A673 (cell line): ENCODE data around the gene XRCC4. TPM values are rescaled to one million over a fixed set of nuclear protein-coding genes. Genes with fewer than 3 reads are reported as not detected.

Experiments
- BruUV-seq: library from RNA; stranded (reverse); fragments of 400-500 nt; replicated peaks from 2 replicates; lab custom pipeline; 2021; lab: Mats Ljungman, UMichigan
- CTCF ChIA-PET: fragments of 300-600 bp; sonication (Branson Sonifier 250); formaldehyde crosslinking; loops from one replicate; lab custom pipeline; 2022; ENCODE audit warnings: antibody characterized with exemption; lab: Charles Lee
- POLR2A ChIA-PET: fragments of 300-600 bp; sonication (Branson Sonifier 250); formaldehyde crosslinking; loops from one replicate; lab custom pipeline; 2022; ENCODE audit warnings: antibody characterized with exemption; ENCODE audit not compliant: low non-redundant PET; lab: Charles Lee
- DNase-seq: peaks from one replicate; pipeline ENCODE4 v3.0.0-alpha.2; 2015; ENCODE audit warnings: low spot score
- H3K27ac ChIP-seq: fragments of 200-600 bp; sonication (generic); 2 replicates; pipeline ENCODE4 v1.5.1; 2016; ENCODE audit warnings: mixed run types, low read depth, mild to moderate bottlenecking, mixed read lengths, antibody characterized with exemption, low read length; ENCODE audit not compliant: poor library complexity, severe bottlenecking
- H3K27me3 ChIP-seq: fragments of 200-600 bp; sonication (generic); replicated peaks from 2 replicates; pipeline ENCODE4 v1.6.1; 2017; ENCODE audit warnings: mixed run types, low read depth, mild to moderate bottlenecking, mixed read lengths, antibody characterized with exemption, low read length; ENCODE audit not compliant: insufficient read depth, poor library complexity
- H3K36me3 ChIP-seq: fragments of 200-600 bp; sonication (generic); 2 replicates; pipeline ENCODE4 v1.6.1; 2016; ENCODE audit warnings: mixed run types, mild to moderate bottlenecking, mixed read lengths, antibody characterized with exemption, low read length; ENCODE audit not compliant: insufficient read depth, poor library complexity, severe bottlenecking
- H3K4me1 ChIP-seq: fragments of 200-600 bp; sonication (generic); 2 replicates; pipeline ENCODE4 v1.6.1; 2017; ENCODE audit warnings: mixed run types, mild to moderate bottlenecking, mixed read lengths, antibody characterized with exemption, low read length; ENCODE audit not compliant: insufficient read depth, poor library complexity, severe bottlenecking
- H3K4me3 ChIP-seq: fragments of 200-600 bp; sonication (generic); 2 replicates; pipeline ENCODE4 v1.5.1; 2016; ENCODE audit warnings: low read depth, mixed run types, mild to moderate bottlenecking, mixed read lengths, low read length; ENCODE audit not compliant: poor library complexity, severe bottlenecking
- H3K9me3 ChIP-seq: fragments of 200-600 bp; sonication (generic); 2 replicates; pipeline ENCODE4 v1.6.1; 2016; ENCODE audit warnings: mixed run types, low read depth, mild to moderate bottlenecking, mixed read lengths, antibody characterized with exemption, low read length; ENCODE audit not compliant: poor library complexity, severe bottlenecking
- EZH2 ChIP-seq: fragments of 200-600 bp; sonication (generic); IDR thresholded peaks from 2 replicates; pipeline ENCODE4 v1.6.1; 2017; ENCODE audit warnings: borderline replicate concordance, low read depth, mild to moderate bottlenecking, mixed read lengths, antibody characterized with exemption, low read length; ENCODE audit not compliant: poor library complexity, severe bottlenecking
- intact Hi-C: fragments of 100-400 bp; cut with micrococcal nuclease; formaldehyde crosslinking; loops from one replicate; pipeline ENCODE4 v1.10.0; 2022; ENCODE audit not compliant: unreplicated experiment
- total RNA-seq: library from RNA; stranded (reverse); gene quantifications from 2 replicates; pipeline ENCODE4 v1.2.3, GENCODE V29; 2021
- TF ChIP-seq, protein P1 (sequence below): fragments of 300-800, 200-600 bp; sonication (generic); conservative IDR thresholded peaks from 2 replicates; pipeline ENCODE4 v1.5.1; 2017; ENCODE audit warnings: low read depth, mild to moderate bottlenecking, antibody characterized with exemption, low read length, moderate library complexity, mixed read lengths

Gene XRCC4
- total RNA-seq, 1 experiment from 2014 or later: 8.1 TPM

DNA sequence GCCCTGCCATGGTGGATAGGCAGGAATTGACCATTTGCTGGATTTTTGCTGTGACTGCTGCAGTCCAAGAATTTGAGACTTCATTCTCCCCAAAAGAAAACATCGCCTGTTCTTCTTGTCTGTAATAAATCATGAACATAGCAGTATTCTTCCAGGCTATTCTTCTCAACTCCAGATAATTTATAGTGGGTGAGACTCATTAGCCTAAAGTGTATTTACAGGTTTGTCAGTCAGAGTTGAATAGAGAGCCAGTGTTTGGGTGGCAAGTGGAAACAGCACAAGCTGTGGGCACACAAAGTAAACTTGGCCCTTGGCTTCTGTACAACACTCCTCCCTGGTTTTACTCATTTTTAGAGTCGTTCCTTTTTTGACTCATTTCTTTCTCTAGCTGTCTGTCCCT, 266.0 kb downstream of the XRCC4 start:
- no TSS peak for BruUV-seq
- POLR2A ChIA-PET: no interaction called here

DNA sequence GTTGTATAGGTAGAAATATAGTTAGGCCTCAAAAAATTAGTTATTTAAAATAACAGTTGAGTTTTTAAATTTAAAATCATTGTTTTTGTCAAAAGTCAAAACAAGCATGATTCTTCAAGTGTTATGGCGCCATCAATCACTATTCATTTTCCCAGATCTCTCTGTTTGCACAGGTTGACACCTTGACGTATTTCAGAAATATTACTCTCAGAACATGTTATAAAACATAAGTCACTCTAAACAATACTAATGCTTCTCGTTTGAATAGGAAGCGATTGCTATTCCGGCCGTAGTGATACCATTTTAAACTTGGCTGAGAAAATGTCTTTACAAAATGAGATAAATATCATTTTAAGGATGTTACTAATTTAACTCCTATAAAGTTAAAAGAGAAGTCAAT, 268.1 kb downstream of the XRCC4 start:
- no peaks in the 10 kb centered on the region for H3K27me3 ChIP-seq
- H3K4me1 ChIP-seq: no peaks in the 10 kb centered on the region
- TF ChIP-seq EZH2: no peak
- TF ChIP-seq, protein P1, sequence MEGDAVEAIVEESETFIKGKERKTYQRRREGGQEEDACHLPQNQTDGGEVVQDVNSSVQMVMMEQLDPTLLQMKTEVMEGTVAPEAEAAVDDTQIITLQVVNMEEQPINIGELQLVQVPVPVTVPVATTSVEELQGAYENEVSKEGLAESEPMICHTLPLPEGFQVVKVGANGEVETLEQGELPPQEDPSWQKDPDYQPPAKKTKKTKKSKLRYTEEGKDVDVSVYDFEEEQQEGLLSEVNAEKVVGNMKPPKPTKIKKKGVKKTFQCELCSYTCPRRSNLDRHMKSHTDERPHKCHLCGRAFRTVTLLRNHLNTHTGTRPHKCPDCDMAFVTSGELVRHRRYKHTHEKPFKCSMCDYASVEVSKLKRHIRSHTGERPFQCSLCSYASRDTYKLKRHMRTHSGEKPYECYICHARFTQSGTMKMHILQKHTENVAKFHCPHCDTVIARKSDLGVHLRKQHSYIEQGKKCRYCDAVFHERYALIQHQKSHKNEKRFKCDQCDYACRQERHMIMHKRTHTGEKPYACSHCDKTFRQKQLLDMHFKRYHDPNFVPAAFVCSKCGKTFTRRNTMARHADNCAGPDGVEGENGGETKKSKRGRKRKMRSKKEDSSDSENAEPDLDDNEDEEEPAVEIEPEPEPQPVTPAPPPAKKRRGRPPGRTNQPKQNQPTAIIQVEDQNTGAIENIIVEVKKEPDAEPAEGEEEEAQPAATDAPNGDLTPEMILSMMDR: no peak
- H3K36me3 ChIP-seq: no peaks in the 10 kb centered on the region
- no peak overlapping the region for H3K27ac ChIP-seq
- peaks cover 6% of the 10 kb centered on the region for H3K9me3 ChIP-seq
- H3K4me3 ChIP-seq: no peak overlapping the region
- no TSS peak for BruUV-seq
- no peak for DNase-seq
- intact Hi-C loops: no loop called here
- POLR2A ChIA-PET: no interaction called here
- CTCF ChIA-PET: no interaction called here

More for the DNA sequence above, 266.0 kb downstream of the XRCC4 start:
- no peaks in the 10 kb centered on the region for H3K36me3 ChIP-seq
- H3K27me3 ChIP-seq: no peaks in the 10 kb centered on the region
- no peaks in the 10 kb centered on the region for H3K4me1 ChIP-seq
- DNase-seq: no peak
- intact Hi-C loops: no loop called here
- CTCF ChIA-PET: no interaction called here
- TF ChIP-seq, protein P1: no peak
- TF ChIP-seq EZH2: no peak
- H3K27ac ChIP-seq: no peak overlapping the region
- no peak overlapping the region for H3K4me3 ChIP-seq
- H3K9me3 ChIP-seq: no peaks in the 10 kb centered on the region

GRCh38 chr5:83348281-83348780, 271.0 kb downstream of the XRCC4 start:
- Histone ChIP-seq H3K27ac (no peak overlapping the region), H3K4me3 (no peak overlapping the region), H3K9me3 (peaks cover 6% of the 10 kb centered on the region), H3K4me1 (no peaks in the 10 kb centered on the region), H3K27me3 (no peaks in the 10 kb centered on the region), H3K36me3 (no peaks in the 10 kb centered on the region)
- no TSS peak for BruUV-seq
- no peak for DNase-seq
- TF ChIP-seq EZH2: no peak
- TF ChIP-seq, protein P1: no peak
- ChIA-PET CTCF (no interaction called here), POLR2A (no interaction called here)
- intact Hi-C loops: no loop called here
